Stomach (tissue), 9 donors: ENCODE results near the gene FAM229A. TPM values are rescaled to one million over a fixed set of nuclear protein-coding genes. Genes with fewer than 3 reads are reported as not detected.
"Not testable (repeated sequence)": the region's sequence is repeated elsewhere in the genome, so short reads cannot be mapped to it uniquely, and the experiment has no call there.

Source experiments
- DNase-seq, 2 donors: peaks; one replicate each; pipeline versions ENCODE4 v3.0.0 to v3.0.0-alpha.2; 2013 to 2019
- H3K27ac ChIP-seq, 5 donors: fragments of 200-600 bp in 4 of 5; sonication (generic) in 4 of 5; one replicate each; pipeline ENCODE4 v1.5.1; 2013 to 2019; ENCODE audit warnings: mild to moderate bottlenecking in 1 of 5, moderate library complexity in 1 of 5
- H3K27me3 ChIP-seq, 3 donors: fragments of 200-600 bp; sonication (generic); one replicate each; pipeline ENCODE4 v1.5.1; 2017 to 2019; ENCODE audit warnings: mixed run types in 1 of 3
- H3K36me3 ChIP-seq, 4 donors: fragments of 200-600 bp; sonication (generic); 1 replicate in 3 of 4; 2 replicates in 1 of 4; pipeline ENCODE4 v1.5.1; 2016 to 2019
- H3K4me1 ChIP-seq, 4 donors: fragments of 200-600 bp; sonication (generic); one replicate each; pipeline ENCODE4 v1.5.1; 2016 to 2019
- H3K4me3 ChIP-seq, 4 donors: fragments of 200-600 bp; sonication (generic) in 3 of 4; one replicate each; pipeline ENCODE4 v1.5.1; 2016 to 2019; ENCODE audit warnings: mild to moderate bottlenecking in 1 of 4
- H3K9me3 ChIP-seq, 4 donors: fragments of 200-600 bp; sonication (generic); one replicate each; pipeline ENCODE4 v1.5.1; 2016 to 2019
- CTCF ChIP-seq, 7 experiments: fragments of 450-650 bp in 4 of 7; fragments of 200-600 bp in 3 of 7; sonication (generic) in 3 of 7; IDR thresholded peaks; one replicate each; pipeline ENCODE4 v1.5.1; 2016 to 2019; ENCODE audit warnings: antibody characterized with exemption in 7 of 7, control low read depth in 2 of 7, mild to moderate bottlenecking in 1 of 7
- EP300 ChIP-seq: sonication (generic); formaldehyde crosslinking; IDR thresholded peaks from one replicate; pipeline ENCODE4 v1.6.1; 2017; ENCODE audit warnings: antibody characterized with exemption
- POLR2A ChIP-seq, 4 donors: fragments of 450-650 bp; IDR thresholded peaks; one replicate each; pipeline ENCODE4 v1.6.1; 2016; ENCODE audit warnings: antibody characterized with exemption in 4 of 4, control low read depth in 2 of 4, mild to moderate bottlenecking in 1 of 4, moderate library complexity in 1 of 4
- POLR2AphosphoS5 ChIP-seq, 3 donors: sonication (generic); formaldehyde crosslinking; IDR thresholded peaks; one replicate each; pipeline ENCODE4 v1.6.1; 2016; ENCODE audit warnings: antibody characterized with exemption in 3 of 3
- WGBS, 5 donors: extraction: QIAGEN DNeasy Blood & Tissue Kit in 3 of 5; methylation state at CpG; one replicate each; pipeline versions ENCODE4 v1.1.5 to v1.1.7; 2013 to 2018; 5-methylcytosine and 5-hydroxymethylcytosine counted together
- intact Hi-C: fragments of 100-400 bp; cut with DNase I; formaldehyde crosslinking; loops from one replicate; pipeline ENCODE4 v1.15.1; 2023; ENCODE audit warnings: low total_unique reads
- polyA plus RNA-seq, 3 donors: library from polyadenylated mRNA; stranded (reverse); fragments of 200-250 nt; gene quantifications; one replicate each; pipeline ENCODE4 v1.2.3, GENCODE V29; 2013
- total RNA-seq, 5 donors: library from RNA; depleted of rRNA; stranded (reverse); fragments of >200 nt; gene quantifications; one replicate each; pipeline versions ENCODE4 v1.1.0 to v1.2.3, GENCODE V29; 2014 to 2016
- donor health status: healthy with polysubstance abuse.
- donor health status: Bipolar disorder and iron deficiency.
- donor health status: healthy.

The FAM229A gene
- total and polyA plus RNA-seq, 8 donors = 2.2 to 21.6 (median 8.8) TPM

GRCh38 chr1:32398401-32398800 is 36.1 kb upstream of the FAM229A start:
- H3K4me1 ChIP-seq = peaks cover 12 to 26% (median 22%) of the 10 kb centered on the region in 4 donors
- H3K36me3 ChIP-seq = no peaks in the 10 kb centered on the region
- TF ChIP-seq POLR2AphosphoS5 (IDR thresholded peaks at IDR 0.05) (no peak), EP300 (no peak), POLR2A (IDR thresholded peaks at IDR 0.05) (no peak), CTCF (IDR thresholded peaks at IDR 0.05) (no peak)
- no peak overlapping the region for H3K27ac ChIP-seq
- WGBS, 5 donors = 29 to 66% (median 46%) methylated on average over 2 of the region's 2 CpGs
- DNase-seq = peak in 1 of 2 donors; percentile 0
- H3K9me3 ChIP-seq = no peaks in the 10 kb centered on the region
- intact Hi-C loops = no loop called here
- no peak overlapping the region for H3K4me3 ChIP-seq
- H3K27me3 ChIP-seq = no peaks in the 10 kb centered on the region

GRCh38 chr1:32396524-32396923 is 34.2 kb upstream of the FAM229A start:
- intact Hi-C loops, H3K4me3 ChIP-seq, H3K27me3 ChIP-seq, H3K27ac ChIP-seq, H3K9me3 ChIP-seq, H3K36me3 ChIP-seq: not testable (repeated sequence)
- peaks cover 30 to 44% (median 40%) of the 10 kb centered on the region in 4 donors for H3K4me1 ChIP-seq
- 80 to 94% (median 89%) methylated on average over 5 of the region's 5 CpGs for WGBS, 5 donors
- peak in 1 of 2 donors; percentile 2 for DNase-seq

GRCh38 chr1:32394890-32395432 is 32.7 kb upstream of the FAM229A start:
- Histone ChIP-seq H3K27me3 (no peaks in the 10 kb centered on the region), H3K27ac (peak overlapping the region; percentile 84 to 97 (median 95)), H3K9me3 (no peaks in the 10 kb centered on the region), H3K4me3 (peak overlapping the region; percentile 84 to 91 (median 88)), H3K4me1 (peaks cover 34 to 51% (median 47%) of the 10 kb centered on the region in 4 donors), H3K36me3 (peaks cover 8 to 22% (median 19%) of the 10 kb centered on the region in 4 donors)
- WGBS, 5 donors = 2 to 3% (median 2%) methylated on average over 14 of the region's 14 CpGs
- intact Hi-C loops = no loop called here
- TF ChIP-seq POLR2A (IDR thresholded peaks at IDR 0.05) (no peak), EP300 (no peak), CTCF (IDR thresholded peaks at IDR 0.05) (no peak), POLR2AphosphoS5 (IDR thresholded peaks at IDR 0.05) (no peak)
- DNase-seq = no peak

GRCh38 chr1:32394141-32394889 is 32.0 kb upstream of the FAM229A start, which contains the start of gene BSDC1:
BSDC1 (minus strand) TSS chr1:32394441; CDS start chr1:32394414, 27 bp downstream.
- TF ChIP-seq CTCF (IDR thresholded peaks at IDR 0.05) (no peak), POLR2AphosphoS5 (IDR thresholded peaks at IDR 0.05) (peak; percentile 91 to 99 (median 98)), POLR2A (IDR thresholded peaks at IDR 0.05) (peak in 2 of 4 donors; percentile 66 to 82)
- peak within 1 kb of the TSS; percentile 84 to 91 (median 88) for H3K4me3 ChIP-seq
- no peaks in the 10 kb centered on the region for H3K9me3 ChIP-seq
- peak within 1 kb of the TSS; percentile 89 to 97 (median 95) for H3K27ac ChIP-seq
- peak; percentile 98 to 99 for DNase-seq
- peaks cover 14 to 29% (median 26%) of the 10 kb centered on the region in 4 donors for H3K36me3 ChIP-seq
- intact Hi-C loops = no loop called here
- WGBS, 5 donors = 0 to 1% (median 0%) methylated on average over 34 to 48 of the region's 48 CpGs
- H3K27me3 ChIP-seq = no peaks in the 10 kb centered on the region
- peaks cover 34 to 53% (median 47%) of the 10 kb centered on the region in 4 donors for H3K4me1 ChIP-seq

GRCh38 chr1:32393832-32394140 is 31.5 kb upstream of the FAM229A start:
- intact Hi-C loops = no loop called here

More at GRCh38 chr1:32393832-32394140, 31.5 kb upstream of the FAM229A start:
- Histone ChIP-seq H3K9me3 (no peaks in the 10 kb centered on the region), H3K27me3 (no peaks in the 10 kb centered on the region), H3K36me3 (peaks cover 16 to 34% (median 30%) of the 10 kb centered on the region in 4 donors), H3K4me3 (peak overlapping the region; percentile 84 to 91 (median 88)), H3K4me1 (peaks cover 34 to 54% (median 47%) of the 10 kb centered on the region in 4 donors), H3K27ac (peak overlapping the region; percentile 89 to 97 (median 95))
- DNase-seq = peak; percentile 59 to 85
- 0 to 2% (median 1%) methylated on average over 13 to 15 of the region's 15 CpGs for WGBS, 5 donors
- TF ChIP-seq POLR2AphosphoS5 (IDR thresholded peaks at IDR 0.05) = no peak
- no peak for TF ChIP-seq EP300
- TF ChIP-seq CTCF (IDR thresholded peaks at IDR 0.05) = no peak
- TF ChIP-seq POLR2A (IDR thresholded peaks at IDR 0.05) = no peak
